Femur (tissue), 1 donor: Measurements from ENCODE around the gene SH2D6.
"Not testable (repeated sequence)": the region's sequence is repeated elsewhere in the genome, so short reads cannot be mapped to it uniquely, and the experiment has no call there.

ENCODE experiments used
- DNase-seq: peaks from one replicate; pipeline ENCODE4 v3.0.0-alpha.2; 2017

Gene SH2D6

GRCh38 chr2:85472261-85472660 is 53.7 kb downstream of the SH2D6 start:
- no peak for DNase-seq

DNA sequence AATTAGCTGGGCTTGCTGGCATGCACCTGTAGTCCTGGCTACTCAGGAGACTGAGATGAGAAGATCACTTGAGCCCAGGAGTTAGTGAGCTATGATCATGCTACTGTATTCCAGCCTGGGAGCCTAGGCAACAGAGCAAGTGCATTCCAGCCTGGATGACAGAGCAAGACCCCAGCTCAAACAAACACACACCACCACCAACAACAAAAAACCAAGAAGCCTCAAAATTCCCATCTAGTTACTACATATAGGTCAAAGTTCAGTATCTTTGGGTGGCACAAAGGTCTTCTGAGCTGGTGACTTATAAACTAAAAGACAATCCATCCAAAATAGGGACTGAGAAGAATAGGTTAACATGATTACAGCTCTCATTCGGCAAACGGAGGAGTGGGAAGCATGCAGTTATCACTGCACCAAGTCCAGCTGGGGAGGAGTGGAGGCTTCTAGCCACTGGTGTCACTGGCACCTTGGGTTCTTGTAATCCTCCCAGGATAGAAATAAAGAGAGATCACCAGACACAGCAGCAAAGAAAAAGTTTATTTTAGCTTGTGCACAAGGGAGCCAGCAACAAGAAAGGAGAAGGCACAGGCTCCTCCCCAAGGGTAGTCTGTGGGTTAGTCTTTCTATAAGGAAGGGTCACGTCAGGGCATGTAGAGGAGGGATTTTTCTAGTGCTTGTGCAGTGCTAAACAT is 57.4 kb downstream of the SH2D6 start:
- DNase-seq, result no peak

DNA sequence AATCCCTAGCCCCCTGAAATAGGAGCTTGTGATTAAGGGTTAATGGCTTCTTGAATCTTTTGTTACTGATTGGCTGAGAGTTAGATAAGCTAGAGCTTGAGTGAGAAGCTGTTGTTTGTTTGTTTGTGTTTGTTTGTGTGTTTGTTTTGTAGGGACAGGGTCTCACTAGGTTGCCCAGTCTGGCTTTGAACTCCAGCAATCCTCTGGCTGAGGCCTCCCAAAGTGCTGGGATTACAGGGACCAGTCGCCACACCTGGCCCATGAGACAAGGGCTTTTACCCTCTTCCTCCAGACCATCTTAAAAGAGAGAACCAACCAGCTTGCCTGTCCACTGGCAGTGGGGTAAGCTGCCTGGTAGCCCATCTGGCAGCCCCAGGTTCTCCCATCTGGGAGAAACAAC is 58.1 kb downstream of the SH2D6 start:
- no peak for DNase-seq

- DNase-seq, result no peak
Observed at GRCh38 chr2:85477884-85478283, 59.4 kb downstream of the SH2D6 start.

GRCh38 chr2:85481818-85482777 is 63.6 kb downstream of the SH2D6 start:
- no peak for DNase-seq

DNA sequence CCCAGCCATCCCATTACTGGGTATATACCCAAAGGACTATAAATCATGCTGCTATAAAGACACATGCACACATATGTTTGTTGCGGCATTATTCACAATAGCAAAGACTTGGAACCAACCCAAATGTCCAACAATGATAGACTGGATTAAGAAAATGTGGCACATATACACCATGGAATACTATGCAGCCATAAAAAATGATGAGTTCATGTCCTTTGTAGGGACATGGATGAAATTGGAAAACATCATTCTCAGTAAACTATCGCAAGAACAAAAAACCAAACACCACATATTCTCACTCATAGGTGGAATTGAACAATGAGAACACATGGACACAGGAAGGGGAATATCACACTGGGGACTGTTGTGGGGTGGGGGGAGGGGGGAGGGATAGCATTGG is 66.1 kb downstream of the SH2D6 start:
- not testable (repeated sequence) for DNase-seq

DNA sequence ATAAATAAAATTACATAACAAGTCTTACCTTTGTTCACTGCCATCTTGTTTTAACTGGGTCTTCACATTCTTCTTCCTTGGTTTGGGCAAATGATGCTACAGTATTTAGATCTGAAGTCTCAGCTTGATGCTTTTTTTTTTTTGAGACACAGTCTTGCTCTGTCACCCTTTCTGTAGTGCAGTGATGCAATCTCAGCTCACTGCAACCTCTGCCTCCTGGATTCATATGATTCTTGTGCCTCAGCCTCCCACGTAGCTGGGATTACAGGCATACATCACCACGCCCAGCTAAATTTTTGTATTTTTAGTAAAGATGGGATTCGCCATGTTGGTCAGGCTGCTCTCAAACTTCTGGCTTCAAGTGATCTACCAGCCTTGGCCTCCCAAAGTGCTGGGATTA is 67.3 kb downstream of the SH2D6 start:
- DNase-seq, result no peak
